ENCODE data around the gene C3orf18.

GRCh38 chr3:50557915-50558314 is 9.6 kb downstream of the C3orf18 start:
- TF ChIP-seq CTCF (IDR thresholded peaks at IDR 0.05) (no peak), EZH2 (IDR thresholded peaks at IDR 0.05) (no peak)

Measured in neural progenitor cell (in vitro differentiated cells).